Endometrial microvascular endothelial cells (primary cell): ENCODE data around the gene CCDC6. TPM values are rescaled to one million over a fixed set of nuclear protein-coding genes. Genes with fewer than 3 reads are reported as not detected.

Experiments
- in situ Hi-C: cut with HindIII; loops from 2 replicates; pipeline ENCODE4 v1.10.0; 2017; ENCODE audit warnings: low sequenced_read_pairs, low pct_unique_long_range_greater_than_20kb; ENCODE audit errors: inconsistent ontology term
- total RNA-seq: library from RNA; depleted of rRNA; stranded (reverse); fragments of >200 nt; gene quantifications from one replicate; pipeline ENCODE4 v1.2.3, GENCODE V29; 2015; ENCODE audit errors: inconsistent ontology term

Gene CCDC6
- total RNA-seq, 1 donor from 2014 or later, result 36.1 TPM

DNA sequence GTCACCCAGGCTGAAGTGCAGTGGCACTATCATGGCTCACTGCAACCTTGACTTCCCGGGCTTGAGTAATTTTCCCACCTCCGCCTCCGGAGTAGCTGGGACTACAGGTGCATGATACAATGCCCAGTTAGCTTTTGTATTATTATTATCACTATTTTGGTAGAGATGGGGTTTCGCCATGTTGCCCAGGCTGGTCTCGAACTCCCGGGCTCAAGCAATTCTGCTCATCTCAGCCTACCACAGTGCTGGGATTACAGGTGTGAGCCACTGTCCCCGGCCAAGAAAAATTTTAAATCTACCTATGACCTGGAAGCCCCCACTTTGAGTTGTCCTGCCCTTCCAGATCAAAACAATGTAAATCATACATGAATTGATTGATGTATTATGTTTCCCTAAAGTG lies 38.8 kb downstream of the CCDC6 start:
- in situ Hi-C loops, result no loop called here

DNA sequence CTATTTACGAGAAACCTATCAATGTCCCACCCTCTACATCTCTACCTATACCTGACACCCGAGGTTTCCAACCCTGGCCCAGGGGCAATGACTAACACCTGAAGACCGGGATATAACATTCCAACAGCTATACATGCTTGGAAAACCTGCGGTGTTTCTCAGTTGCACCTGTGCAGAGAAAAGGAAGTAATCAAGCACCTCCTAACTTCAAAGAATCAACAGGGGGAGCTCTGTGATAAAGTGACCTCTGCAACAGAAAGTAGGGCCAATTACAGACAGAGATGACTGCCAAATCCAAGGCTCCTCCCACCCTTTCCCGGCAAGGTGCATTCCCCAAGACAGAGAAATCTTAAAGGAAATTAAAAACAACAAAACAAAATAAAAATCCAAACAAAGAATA lies 41.3 kb downstream of the CCDC6 start:
- in situ Hi-C loops, result no loop called here

DNA sequence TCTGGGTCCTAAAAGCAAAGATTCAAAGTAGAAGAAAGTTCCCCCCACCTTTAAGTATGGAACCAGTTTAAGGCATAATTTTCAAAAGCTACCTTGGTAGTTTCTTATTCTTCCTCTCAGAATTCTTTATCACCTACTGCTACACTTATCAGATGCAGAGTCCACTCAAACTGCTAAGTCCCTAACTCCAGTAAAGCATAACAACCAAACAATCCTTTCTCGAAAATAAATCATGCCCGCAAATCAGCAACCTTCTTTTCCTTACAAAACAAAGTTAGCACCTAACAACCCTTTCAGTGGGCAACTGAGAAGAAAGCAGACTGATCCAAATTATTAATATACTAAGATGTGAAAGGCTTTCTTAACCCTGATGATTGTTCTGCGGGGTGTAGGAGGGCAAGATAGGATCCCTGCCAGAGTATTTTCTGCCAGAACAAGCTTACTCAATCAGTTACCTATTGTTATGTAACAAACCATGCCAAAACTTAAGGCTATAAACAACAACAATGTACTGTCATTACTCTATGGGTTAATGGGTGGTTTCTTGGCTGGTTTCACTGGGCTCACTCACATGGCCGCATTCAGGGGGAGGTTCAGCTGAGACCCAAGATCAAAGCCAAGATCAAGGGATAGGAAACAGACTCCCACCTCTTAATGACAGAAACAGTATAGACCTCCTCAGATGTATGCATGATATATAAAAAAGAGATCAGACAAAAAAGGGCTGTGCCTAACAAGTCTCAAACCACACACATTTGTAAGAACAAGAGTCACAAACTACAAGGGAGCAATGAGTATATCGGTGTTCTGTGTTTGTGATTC lies 42.0 kb downstream of the CCDC6 start:
- in situ Hi-C loops, result no loop called here

DNA sequence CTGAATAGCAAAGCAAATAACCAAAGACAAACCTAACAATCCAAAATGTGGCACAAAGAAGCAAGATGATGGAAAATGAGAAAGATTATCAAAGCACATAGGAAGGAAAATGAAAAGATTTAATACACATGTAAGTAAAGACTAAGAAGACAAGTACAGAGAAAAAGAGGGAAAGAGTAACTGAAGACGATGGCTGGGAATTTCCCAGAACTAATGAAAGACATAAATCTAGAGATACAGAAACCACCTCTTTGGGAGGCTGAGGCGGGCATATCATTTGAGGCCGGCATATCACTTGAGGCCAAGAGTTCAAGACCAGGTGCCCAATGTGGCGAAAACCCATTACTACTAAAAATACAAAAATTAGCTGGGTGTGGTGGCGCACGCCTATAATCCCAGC lies 46.8 kb downstream of the CCDC6 start:
- in situ Hi-C loops, result no loop called here

DNA sequence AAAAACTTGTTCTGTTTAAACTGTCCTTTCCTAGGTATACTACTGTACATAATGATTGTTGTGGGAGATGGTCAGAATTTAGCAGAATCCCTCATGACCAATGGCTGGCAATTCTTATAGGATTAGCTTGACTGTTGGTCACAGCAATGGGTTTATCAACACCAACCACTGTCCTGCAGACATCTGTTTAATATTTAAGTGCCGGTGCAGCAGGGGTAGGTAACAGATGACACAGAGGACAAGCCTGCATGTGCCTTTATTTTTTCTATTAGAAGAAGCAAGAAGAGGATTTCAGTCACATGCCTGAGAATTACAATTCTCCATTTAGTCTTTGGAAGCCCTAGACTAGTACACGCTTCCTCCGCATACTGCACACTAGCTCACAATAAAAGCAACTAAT lies 48.4 kb downstream of the CCDC6 start:
- in situ Hi-C loops, result no loop called here

DNA sequence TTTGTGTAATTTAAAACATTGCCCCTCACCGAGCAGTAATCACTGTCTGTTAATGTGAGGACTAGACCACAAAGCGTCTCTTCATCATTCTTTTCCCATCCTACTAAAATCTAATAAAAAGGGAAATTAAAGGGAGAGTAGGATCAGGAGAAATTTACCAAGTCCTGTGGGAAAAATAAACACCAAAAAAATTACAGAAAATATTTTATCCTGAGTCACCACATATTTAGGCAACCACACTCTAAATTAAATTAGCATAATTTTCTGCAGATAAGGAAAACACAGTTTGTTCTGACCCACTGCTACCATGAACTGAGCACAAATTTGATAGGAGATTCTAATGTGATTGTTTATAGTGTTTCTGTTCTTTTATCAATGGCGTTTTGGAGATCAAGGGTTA lies 49.3 kb downstream of the CCDC6 start:
- in situ Hi-C loops, result no loop called here

DNA sequence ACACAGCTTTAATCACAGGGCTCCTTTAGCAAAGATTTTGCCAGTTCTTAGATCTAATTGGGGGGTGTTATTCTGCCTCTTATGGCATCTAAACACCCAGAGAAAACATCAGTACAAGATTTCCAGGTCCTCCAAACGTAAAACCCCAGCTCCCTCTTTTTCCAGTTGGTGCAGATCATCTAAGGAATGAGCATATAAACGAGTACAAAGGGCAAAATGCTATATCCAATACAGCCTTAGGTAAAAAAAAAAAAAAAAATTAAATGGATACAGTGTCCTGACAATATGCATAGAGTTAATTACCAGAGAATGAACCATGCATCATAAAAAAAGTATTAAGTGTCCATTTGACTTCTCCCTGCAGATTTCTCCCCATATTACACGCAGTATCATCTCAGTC lies 50.3 kb downstream of the CCDC6 start:
- in situ Hi-C loops, result no loop called here

DNA sequence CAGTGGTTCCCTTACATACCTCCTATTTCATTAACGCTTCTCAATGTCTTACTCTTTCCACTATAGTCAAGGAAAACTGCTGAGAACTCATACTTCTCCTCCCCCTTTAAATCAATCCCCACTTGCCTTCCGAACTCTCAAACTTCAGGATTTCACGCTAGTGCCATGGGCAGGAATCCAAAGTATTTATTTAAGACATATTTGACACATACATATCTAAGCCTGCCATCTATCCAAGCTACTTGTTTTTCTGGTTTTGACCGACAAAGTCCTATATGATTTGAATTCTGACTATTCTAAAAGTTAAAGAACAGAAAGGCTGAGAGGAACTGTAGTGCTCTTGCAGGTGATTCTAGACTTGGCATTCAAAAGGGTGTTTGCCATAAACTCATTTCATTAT lies 51.8 kb downstream of the CCDC6 start:
- in situ Hi-C loops, result no loop called here

DNA sequence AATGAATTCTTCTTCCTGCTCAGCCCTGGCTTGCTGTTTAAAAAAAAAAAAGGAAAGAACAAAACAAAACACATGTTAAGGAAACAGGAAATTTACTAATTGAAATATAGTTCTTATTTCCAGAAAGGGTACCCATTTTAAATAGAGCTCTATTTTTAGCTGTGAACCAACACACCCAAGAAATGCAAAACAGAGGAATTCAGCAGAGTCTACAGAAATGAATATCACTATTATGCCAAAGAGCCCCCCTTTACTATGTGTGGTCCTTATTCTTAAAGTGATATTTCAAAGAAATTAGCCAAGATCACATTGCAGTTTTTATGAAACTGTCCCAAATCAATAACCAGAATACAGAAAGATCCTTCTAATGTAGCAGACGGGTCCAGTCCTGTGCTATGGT lies 53.7 kb downstream of the CCDC6 start:
- in situ Hi-C loops, result no loop called here

DNA sequence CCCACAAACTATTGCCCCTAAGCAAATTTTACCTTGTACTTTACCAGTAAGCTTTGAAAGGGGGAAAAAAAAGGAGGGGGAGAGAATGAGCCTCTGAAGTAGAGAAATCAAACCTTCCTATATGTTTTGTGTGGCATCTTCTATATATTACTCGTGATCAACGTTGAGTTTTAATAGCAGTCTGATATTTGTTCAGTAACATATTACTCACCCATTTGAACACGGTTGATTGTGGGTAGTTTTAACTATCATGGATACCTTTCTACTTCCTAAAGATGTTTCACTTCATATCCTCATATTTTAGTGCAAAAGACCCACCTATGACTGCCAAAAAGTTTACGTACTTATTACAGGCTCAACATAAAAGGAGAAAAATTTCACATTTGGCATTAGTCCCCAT lies 54.5 kb downstream of the CCDC6 start:
- in situ Hi-C loops, result no loop called here

DNA sequence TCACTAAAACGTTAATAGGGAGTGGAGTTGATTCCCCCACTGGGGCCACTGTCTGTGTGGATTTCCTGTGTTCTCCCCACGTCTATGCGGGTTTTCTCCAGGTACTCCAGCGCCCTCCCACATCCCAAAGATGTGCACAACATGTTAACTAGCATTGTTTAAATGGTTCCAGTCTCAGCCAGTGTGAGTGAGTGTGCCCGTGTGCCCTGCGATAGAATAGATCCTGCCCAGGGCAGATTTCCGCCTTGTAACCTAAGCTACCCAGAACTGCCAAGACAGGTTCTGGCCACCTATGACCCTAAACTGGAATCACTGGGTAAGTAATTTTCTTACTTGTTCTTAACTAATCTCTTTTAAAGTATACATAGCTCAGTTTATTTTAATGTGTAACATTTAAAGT lies 58.5 kb downstream of the CCDC6 start:
- in situ Hi-C loops, result no loop called here

DNA sequence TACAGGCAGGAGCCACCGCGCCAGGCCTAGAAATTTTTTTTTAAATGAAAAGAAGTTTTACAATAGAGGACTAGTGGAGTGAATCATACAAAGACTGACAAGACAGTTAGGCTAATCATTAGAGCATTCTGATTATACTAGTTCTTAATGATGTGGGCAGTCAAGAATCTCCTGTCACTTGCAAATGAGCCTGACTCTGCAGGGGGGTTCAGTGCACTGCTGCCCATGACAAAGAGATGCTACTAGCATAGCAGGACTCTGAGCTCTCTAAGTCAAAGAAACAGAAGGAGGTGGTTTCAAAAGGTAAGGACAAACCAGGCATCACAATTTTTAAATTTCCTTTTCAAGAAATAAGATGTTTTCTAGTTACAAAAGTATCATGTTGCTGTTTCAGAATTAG lies 59.0 kb downstream of the CCDC6 start:
- in situ Hi-C loops, result no loop called here

DNA sequence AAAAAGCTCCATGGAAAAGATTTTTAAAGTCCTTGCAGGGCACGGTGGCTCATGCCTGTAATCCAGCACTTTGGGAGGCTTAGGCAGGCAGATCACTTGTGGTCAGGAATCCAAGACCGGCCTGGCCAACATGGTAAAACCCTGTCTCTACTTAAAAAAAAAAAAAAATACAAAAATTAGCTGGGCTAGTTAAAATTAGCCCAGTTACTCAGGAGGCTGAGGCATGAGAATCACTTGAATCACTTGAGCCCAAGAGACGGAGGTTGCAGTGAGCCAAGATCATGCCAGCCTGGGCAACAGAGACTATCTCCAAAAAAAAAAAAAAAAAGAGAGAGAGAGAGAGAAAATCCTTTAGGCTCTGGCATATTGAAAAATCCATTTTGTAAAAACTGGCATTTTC lies 61.9 kb downstream of the CCDC6 start:
- in situ Hi-C loops, result no loop called here

DNA sequence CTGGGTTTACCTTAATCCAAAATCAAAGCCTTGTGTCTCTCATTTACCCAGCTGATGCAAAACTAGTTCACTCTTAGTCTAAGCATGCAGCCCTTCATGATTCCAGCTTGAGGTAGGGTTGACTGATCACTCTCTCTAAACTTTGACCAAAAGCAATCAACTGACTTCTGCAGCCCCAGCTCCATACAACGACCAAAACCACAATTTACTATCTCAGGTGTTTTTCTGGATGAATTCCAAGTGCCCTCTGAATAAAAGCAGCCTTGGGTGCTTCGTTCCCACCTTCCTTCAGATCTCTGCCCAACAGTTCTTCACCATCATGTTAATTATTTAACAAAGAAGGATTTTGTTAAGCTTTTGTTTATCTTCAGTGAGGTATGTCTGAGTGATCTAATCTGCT lies 62.6 kb downstream of the CCDC6 start:
- in situ Hi-C loops, result no loop called here

DNA sequence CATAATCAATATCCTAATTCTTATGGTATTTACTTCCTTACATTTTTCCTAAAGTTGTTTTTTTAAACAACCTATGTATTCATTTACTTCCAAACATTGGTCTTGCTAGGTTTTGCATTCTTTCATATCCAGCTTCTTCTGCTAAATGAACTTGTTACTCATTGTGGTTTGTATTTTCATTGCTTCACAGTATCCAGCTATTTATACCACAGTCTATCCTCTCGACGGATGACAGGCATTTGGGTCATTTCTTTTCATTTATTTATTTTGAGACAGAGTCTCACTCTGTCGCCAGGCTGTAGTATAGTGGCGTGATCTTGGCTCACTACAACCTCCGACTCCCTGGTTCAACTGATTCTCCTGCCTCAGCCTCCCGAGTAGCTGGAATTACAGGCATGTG lies 66.8 kb downstream of the CCDC6 start:
- in situ Hi-C loops, result no loop called here

DNA sequence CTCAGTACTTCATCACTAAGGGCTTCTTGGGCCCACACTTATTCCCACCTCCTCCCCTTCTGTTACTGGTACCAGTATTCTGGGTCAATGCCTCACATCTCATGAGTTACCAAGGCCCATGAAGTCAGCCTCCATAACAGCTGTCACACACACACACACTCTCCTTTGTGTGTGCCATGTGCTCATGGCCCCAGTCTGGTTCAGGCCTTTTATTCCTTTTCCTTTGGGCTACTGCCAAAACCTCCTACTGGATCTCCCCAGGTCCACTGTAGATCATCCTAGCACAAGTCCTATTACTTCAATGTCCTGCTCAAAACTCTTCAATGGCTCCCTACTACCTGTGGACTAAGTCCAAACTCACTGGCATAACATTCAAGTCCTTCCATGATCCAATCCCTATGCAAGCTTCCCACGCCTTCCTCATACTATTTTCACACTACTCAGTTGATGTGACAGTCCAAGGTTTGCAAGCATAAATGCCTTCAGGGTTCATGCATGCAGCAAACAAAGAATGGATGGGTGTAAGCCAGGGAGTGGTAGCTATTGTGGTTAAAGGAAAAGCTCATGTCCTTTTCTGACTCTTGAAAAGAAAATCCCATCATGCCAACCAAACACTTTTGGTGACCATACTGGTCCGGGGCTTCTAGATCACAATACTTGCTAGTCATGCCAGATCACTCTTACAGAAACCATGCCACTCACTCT lies 68.1 kb downstream of the CCDC6 start:
- in situ Hi-C loops, result no loop called here

DNA sequence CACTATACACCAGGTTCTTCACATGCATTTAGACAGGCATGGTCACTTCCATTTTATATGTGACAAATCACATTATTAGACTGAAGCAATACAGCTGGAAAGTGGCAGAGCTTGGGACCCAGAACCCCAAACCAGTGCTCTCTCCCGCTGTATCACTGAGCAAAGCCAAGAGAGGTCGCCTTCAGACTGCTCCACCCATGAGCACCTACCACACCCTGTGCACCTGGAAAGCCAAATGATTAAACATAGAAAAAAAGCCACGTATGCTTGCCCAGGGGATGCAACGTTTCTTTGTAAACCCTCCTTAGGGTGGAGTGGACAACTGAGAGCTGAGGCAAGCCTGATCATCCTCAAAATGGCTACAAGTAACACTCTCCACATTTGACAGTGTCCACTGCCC lies 72.5 kb downstream of the CCDC6 start:
- in situ Hi-C loops, result no loop called here

DNA sequence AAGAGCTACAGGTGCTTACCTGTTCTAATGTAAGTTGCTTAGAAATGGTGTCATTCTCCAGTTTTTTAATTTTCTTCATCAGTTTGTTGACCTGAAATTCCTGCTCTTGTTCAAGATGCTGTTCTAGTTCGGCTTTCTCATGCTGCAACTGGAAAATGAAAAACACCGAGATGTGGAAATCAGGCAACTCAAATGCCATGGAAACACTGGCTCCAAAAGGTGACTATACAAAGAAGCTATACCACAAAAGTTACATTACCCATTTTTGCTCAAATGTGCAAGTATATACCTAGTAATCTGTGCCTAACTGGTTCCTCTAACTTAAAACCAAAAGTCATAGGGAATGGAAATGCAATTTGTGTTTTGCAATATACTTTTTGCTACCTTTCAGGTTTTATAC lies 73.8 kb downstream of the CCDC6 start:
- in situ Hi-C loops, result no loop called here

DNA sequence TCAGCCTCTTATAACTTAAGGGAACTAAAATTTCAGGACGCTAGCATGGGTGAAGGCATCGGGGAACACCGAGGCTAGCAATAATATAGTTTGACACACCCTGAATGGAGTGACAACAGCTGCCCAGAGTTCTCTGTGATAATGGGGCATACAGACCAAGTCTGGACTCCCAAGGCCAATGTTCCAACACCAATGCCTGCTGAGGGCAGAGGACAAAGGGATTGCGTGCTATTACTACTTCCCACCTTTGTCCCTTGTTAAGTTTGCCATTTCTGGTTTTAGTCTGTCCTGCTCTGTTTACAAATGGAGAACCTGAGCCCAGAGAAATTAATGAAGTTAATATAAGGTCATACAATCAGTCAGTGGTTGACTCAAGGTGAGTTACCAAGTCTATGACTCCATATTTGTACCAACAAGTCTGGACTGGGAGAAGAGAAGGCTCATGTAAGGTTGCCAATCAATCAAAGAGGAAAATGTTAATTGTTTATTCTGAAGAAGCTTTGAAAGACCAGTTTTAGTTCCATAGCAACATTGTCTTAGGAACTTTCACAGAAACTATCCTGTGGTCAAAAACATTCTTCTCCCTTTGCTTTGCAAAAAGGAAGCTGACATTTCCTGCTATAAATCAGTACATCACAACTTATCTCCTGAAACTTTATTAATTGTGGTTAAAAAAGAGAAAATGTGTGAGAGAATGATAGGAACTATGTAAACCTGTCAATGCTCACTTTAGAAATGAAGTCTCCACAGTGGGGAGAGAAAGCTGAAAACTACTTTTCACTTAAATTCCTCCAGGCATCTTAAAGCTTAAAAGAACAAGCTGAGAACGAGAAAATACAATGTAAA lies 74.5 kb downstream of the CCDC6 start:
- in situ Hi-C loops, result no loop called here
